Mucosa of stomach (tissue), 1 donor: ENCODE measurements around the gene SH3BGRL3.
"Not testable (repeated sequence)": the region's sequence is repeated elsewhere in the genome, so short reads cannot be mapped to it uniquely, and the experiment has no call there.

ENCODE experiments used
- H3K27me3 ChIP-seq: one replicate; pipeline ENCODE4 v1.7.0; 2013; ENCODE audit warnings: mild to moderate bottlenecking, low read length; ENCODE audit not compliant: control insufficient read depth, insufficient read depth
- H3K36me3 ChIP-seq: one replicate; pipeline ENCODE4 v1.7.0; 2013; ENCODE audit warnings: low read length; ENCODE audit not compliant: control insufficient read depth, insufficient read depth
- H3K4me1 ChIP-seq: one replicate; pipeline ENCODE4 v1.7.0; 2013; ENCODE audit warnings: mild to moderate bottlenecking, low read length; ENCODE audit not compliant: control insufficient read depth, insufficient read depth
- H3K4me3 ChIP-seq: one replicate; pipeline ENCODE4 v1.7.0; 2013; ENCODE audit warnings: low read length
- H3K9ac ChIP-seq: one replicate; pipeline ENCODE4 v1.7.0; 2013; ENCODE audit warnings: mild to moderate bottlenecking, low read length, moderate library complexity
- H3K9me3 ChIP-seq: one replicate; pipeline ENCODE4 v1.7.0; 2013; ENCODE audit warnings: mild to moderate bottlenecking, low read length, moderate library complexity; ENCODE audit not compliant: control insufficient read depth
- donor health status: Pancreatic carcinoma.

SH3BGRL3 gene

GRCh38 chr1:26287811-26288210 lies 7.9 kb downstream of the SH3BGRL3 start:
- H3K4me1 ChIP-seq: peaks cover 51% of the 10 kb centered on the region
- H3K36me3 ChIP-seq: no peaks in the 10 kb centered on the region
- H3K9ac ChIP-seq: no peak overlapping the region
- no peaks in the 10 kb centered on the region for H3K27me3 ChIP-seq
- H3K9me3 ChIP-seq: no peaks in the 10 kb centered on the region
- H3K4me3 ChIP-seq: no peak overlapping the region

GRCh38 chr1:26288311-26288941 lies 8.5 kb downstream of the SH3BGRL3 start:
- H3K9ac ChIP-seq: no peak overlapping the region
- H3K36me3 ChIP-seq: no peaks in the 10 kb centered on the region
- H3K4me1 ChIP-seq: peaks cover 45% of the 10 kb centered on the region
- H3K27me3 ChIP-seq: no peaks in the 10 kb centered on the region
- H3K4me3 ChIP-seq: no peak overlapping the region
- no peaks in the 10 kb centered on the region for H3K9me3 ChIP-seq

- Histone ChIP-seq H3K9me3 (no peaks in the 10 kb centered on the region), H3K36me3 (no peaks in the 10 kb centered on the region), H3K9ac (no peak overlapping the region), H3K27me3 (no peaks in the 10 kb centered on the region), H3K4me1 (peaks cover 36% of the 10 kb centered on the region), H3K4me3 (no peak overlapping the region)
Measured at GRCh38 chr1:26289158-26290059, 9.5 kb downstream of the SH3BGRL3 start.

GRCh38 chr1:26290122-26290881 lies 10.4 kb downstream of the SH3BGRL3 start:
- Histone ChIP-seq H3K9me3 (no peaks in the 10 kb centered on the region), H3K4me1 (peaks cover 27% of the 10 kb centered on the region)

GRCh38 chr1:26290882-26291261 lies 11.0 kb downstream of the SH3BGRL3 start:
- H3K4me1 ChIP-seq: peaks cover 22% of the 10 kb centered on the region
- H3K9ac ChIP-seq: no peak overlapping the region
- H3K27me3 ChIP-seq: no peaks in the 10 kb centered on the region
- H3K9me3 ChIP-seq: no peaks in the 10 kb centered on the region
- no peak overlapping the region for H3K4me3 ChIP-seq
- no peaks in the 10 kb centered on the region for H3K36me3 ChIP-seq

More at GRCh38 chr1:26290122-26290881, 10.4 kb downstream of the SH3BGRL3 start:
- no peak overlapping the region for H3K9ac ChIP-seq
- H3K4me3 ChIP-seq: no peak overlapping the region
- no peaks in the 10 kb centered on the region for H3K27me3 ChIP-seq
- no peaks in the 10 kb centered on the region for H3K36me3 ChIP-seq

- Histone ChIP-seq H3K36me3 (no peaks in the 10 kb centered on the region), H3K4me1 (peaks cover 20% of the 10 kb centered on the region), H3K4me3 (no peak overlapping the region), H3K27me3 (no peaks in the 10 kb centered on the region), H3K9ac (no peak overlapping the region), H3K9me3 (no peaks in the 10 kb centered on the region)
Measured at GRCh38 chr1:26291433-26291832, 11.5 kb downstream of the SH3BGRL3 start.

GRCh38 chr1:26291939-26292338 lies 12.1 kb downstream of the SH3BGRL3 start:
- Histone ChIP-seq H3K4me3 (no peak overlapping the region), H3K4me1 (peaks cover 20% of the 10 kb centered on the region), H3K27me3 (no peaks in the 10 kb centered on the region), H3K9ac (no peak overlapping the region), H3K36me3 (no peaks in the 10 kb centered on the region), H3K9me3 (no peaks in the 10 kb centered on the region)

- H3K4me3 ChIP-seq, H3K36me3 ChIP-seq, H3K9ac ChIP-seq, H3K27me3 ChIP-seq, H3K9me3 ChIP-seq: not testable (repeated sequence)
- H3K4me1 ChIP-seq: peaks cover 20% of the 10 kb centered on the region
Measured at GRCh38 chr1:26292735-26293134, 12.8 kb downstream of the SH3BGRL3 start.

- Histone ChIP-seq H3K27me3 (no peaks in the 10 kb centered on the region), H3K9ac (no peak overlapping the region), H3K4me3 (no peak overlapping the region), H3K9me3 (no peaks in the 10 kb centered on the region), H3K36me3 (no peaks in the 10 kb centered on the region), H3K4me1 (peaks cover 11% of the 10 kb centered on the region)
Measured at GRCh38 chr1:26293911-26294463, 14.1 kb downstream of the SH3BGRL3 start.

- Histone ChIP-seq H3K9me3 (no peaks in the 10 kb centered on the region), H3K36me3 (no peaks in the 10 kb centered on the region), H3K4me1 (no peaks in the 10 kb centered on the region), H3K9ac (no peak overlapping the region), H3K4me3 (no peak overlapping the region), H3K27me3 (no peaks in the 10 kb centered on the region)
Measured at GRCh38 chr1:26295194-26296138, 15.6 kb downstream of the SH3BGRL3 start.
